Stimulated activated effector memory CD8-positive, alpha-beta T cell treated with anti-CD3 and anti-CD28 coated beads, Interleukin-12 subunit alpha, Interleukin-12 subunit beta, amount 100 ng/mL, for 72 hours (primary cell): ENCODE data around the gene KRT32.

Experiments
- ATAC-seq: fragments of 150-1000 bp; cut with Tn5 transposase; 2 replicates; pipeline ENCODE4 v1.10.0; 2021
- DNase-seq, 2 donors: peaks; one replicate each; pipeline ENCODE4 v3.0.0; 2021 to 2022; ENCODE audit warnings: low spot score in 2 of 2
- H3K27ac Mint-ChIP-seq: one replicate; pipeline ENCODE4 v1.8.0; 2022; ENCODE audit warnings: mild to moderate bottlenecking, mixed read lengths
- H3K36me3 Mint-ChIP-seq: one replicate; pipeline ENCODE4 v1.8.0; 2022; ENCODE audit warnings: mild to moderate bottlenecking, mixed read lengths
- H3K4me1 Mint-ChIP-seq: one replicate; pipeline ENCODE4 v1.8.0; 2022; ENCODE audit warnings: mixed read lengths
- H3K4me3 Mint-ChIP-seq: one replicate; pipeline ENCODE4 v1.8.0; 2022; ENCODE audit warnings: mild to moderate bottlenecking, mixed read lengths
- H3K9me3 Mint-ChIP-seq: one replicate; pipeline ENCODE4 v1.8.0; 2022; ENCODE audit warnings: mixed read lengths

Gene KRT32

DNA sequence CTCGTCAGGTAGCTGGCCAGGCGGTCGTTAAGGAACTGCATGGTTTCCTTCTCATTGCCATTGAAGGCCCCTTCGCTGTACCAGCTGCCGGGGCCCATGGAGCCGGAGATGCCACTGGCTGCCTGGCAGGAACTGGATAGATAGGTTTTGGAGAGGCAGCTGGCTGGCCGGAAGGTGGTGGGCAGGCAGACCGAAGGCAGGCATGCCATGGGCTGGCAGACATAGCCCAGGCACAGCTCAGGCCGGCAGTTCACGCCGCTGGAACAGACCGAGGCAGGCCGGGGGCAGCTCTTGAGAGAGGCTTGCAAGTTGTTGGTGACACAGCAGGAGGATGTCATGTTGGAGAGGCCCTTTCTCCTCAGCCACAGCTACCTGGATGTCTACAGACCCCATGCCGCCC is at the start of gene KRT32:
Gene KRT32, minus strand, starts transcription at position 399 of the 400 bp plus-strand sequence. Its CDS starts 61 bp downstream, at position 338.
- no peaks in the 10 kb centered on the region for H3K9me3 Mint-ChIP-seq
- H3K27ac Mint-ChIP-seq, result no peak within 1 kb of the TSS
- DNase-seq, result no peak
- H3K4me3 Mint-ChIP-seq, result no peak within 1 kb of the TSS
- no peaks in the 10 kb centered on the region for H3K36me3 Mint-ChIP-seq
- no peak for ATAC-seq
- H3K4me1 Mint-ChIP-seq, result no peaks in the 10 kb centered on the region

DNA sequence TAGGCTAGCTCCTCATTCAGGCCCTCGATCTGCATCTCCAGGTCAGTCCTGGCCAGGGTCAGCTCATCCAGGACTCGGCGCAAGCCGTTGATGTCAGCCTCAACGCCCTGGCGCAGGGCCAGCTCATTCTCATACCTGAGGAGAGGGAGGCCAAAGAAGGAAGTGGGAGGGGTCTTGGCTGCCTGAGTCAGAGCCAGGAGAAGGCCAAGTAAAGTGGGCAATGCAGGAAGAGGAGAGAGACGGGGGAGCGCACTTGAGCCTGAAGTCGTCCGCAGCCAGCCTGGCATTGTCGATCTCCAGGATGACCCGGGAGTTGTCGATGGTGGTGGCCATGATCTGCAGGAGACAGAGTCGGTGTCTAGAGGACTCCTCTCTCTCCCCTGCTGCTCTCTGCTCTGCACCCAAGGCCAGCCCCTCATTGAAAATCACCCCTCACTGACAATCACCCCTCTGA is 49.7 kb upstream of the KRT32 start:
- Mint-ChIP-seq H3K4me3 (no peak overlapping the region), H3K36me3 (no peaks in the 10 kb centered on the region), H3K9me3 (no peaks in the 10 kb centered on the region), H3K27ac (no peak overlapping the region), H3K4me1 (no peaks in the 10 kb centered on the region)
- ATAC-seq (no peak), DNase-seq (no peak)

DNA sequence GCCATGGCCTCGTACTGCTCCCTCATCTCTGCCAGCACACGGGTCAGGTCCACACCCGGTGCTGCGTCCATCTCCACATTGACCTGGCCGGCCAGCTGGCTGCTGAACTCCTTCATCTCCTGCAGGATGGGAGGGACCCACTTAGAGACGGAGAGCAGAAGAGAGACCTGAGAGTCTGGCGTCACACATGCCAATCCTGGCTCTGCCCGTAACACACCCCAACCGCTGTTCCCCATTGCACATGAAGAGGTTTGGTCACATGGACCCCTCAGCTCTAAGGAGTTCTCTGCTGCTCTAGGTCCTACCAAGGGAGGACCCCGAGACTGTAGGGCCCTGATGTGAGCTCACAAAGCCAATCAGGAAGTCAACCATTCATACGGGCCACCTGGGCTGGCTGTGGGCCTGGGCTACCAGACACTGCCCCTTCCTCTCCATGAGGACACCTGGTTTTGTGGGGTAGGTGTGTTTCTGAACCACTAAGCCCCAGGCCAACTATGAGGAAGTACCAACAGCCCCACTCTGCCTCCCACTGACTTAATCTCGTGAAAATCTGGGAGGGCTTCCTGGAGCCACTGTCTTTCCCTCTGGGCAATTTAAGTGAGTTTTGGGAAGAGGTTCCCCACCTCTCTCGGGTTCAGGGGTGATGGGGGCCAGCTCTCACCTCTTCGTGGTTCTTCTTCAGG is 49.1 kb upstream of the KRT32 start:
- Mint-ChIP-seq H3K36me3 (no peaks in the 10 kb centered on the region), H3K9me3 (no peaks in the 10 kb centered on the region), H3K4me1 (no peaks in the 10 kb centered on the region), H3K27ac (no peak overlapping the region), H3K4me3 (no peak overlapping the region)
- no peak for ATAC-seq
- no peak for DNase-seq

DNA sequence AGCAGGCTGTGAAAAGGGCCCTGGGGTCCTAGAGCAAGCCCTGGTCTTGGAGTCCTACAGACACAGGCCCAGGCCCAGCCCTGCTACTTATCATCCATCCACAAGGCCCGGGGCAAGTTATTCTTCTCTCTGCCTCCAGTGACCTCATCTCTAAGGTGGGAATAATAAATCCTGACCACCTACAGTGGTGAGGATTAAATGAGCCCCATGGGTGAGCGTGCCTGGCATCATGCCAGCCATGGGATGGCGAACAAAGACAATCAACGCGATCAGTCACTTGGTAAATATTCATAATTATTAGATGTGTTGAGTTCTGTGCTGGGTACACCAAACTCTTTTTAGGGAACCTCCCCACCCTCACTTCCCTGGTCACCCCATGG is 46.0 kb upstream of the KRT32 start:
- ATAC-seq, result no peak
- DNase-seq, result no peak
- Mint-ChIP-seq H3K4me3 (no peak overlapping the region), H3K9me3 (no peaks in the 10 kb centered on the region), H3K36me3 (no peaks in the 10 kb centered on the region), H3K4me1 (no peaks in the 10 kb centered on the region), H3K27ac (no peak overlapping the region)

DNA sequence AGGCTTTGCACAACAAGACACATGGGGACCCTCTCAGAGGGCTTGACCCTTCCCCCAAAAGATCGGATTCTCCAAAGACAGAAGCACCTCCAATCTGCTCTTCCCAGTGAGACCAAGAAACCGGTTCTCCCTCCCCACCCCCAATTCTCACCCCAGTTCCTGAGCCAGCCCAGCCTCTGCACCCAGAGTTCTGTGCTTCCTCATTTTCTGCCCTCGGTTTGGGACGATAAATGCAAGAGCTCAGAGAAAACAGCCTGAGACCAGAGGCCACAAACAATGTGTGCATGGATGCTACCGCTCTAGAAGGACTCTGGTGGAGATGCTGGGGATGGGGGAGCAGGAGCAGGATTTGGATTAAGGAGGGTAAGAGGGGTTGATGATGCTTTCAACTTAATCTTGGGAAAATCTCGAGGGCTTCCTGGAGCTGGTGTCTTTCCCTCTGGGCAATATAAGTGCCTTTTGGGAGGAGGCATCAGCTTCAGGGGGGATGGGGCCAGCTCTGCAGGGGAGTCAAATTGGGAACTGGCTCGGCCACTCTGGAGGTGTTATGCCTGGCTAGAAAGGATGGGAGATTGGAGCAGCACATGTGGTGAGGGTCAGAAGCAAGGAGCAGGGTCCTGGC is 45.5 kb upstream of the KRT32 start:
- Mint-ChIP-seq H3K9me3 (no peaks in the 10 kb centered on the region), H3K36me3 (no peaks in the 10 kb centered on the region), H3K4me1 (no peaks in the 10 kb centered on the region), H3K4me3 (no peak overlapping the region), H3K27ac (no peak overlapping the region)
- no peak for ATAC-seq
- no peak for DNase-seq

DNA sequence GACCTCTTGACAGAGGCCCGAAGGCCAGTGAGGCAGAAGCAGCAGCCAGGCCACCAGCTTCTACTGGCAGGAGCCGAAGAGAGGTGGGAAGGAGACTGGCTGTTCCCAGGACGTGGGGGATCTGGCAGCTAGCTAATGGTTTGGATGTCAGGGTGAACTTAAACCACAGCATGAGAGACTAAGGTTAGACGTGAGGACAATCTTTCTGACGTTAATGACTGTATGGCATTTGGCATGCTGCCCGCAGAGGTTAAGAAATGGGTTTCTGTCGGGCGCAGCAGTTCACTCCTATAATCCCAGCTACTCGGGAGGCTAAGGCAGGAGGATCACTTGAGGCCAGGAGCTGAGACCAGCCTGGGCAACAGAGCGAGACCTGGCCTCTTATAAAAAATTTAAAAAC is 44.5 kb upstream of the KRT32 start:
- H3K4me3 Mint-ChIP-seq, result no peak overlapping the region
- DNase-seq (no peak), ATAC-seq (no peak)
- no peaks in the 10 kb centered on the region for H3K4me1 Mint-ChIP-seq
- H3K9me3 Mint-ChIP-seq, result no peaks in the 10 kb centered on the region
- H3K36me3 Mint-ChIP-seq, result no peaks in the 10 kb centered on the region
- no peak overlapping the region for H3K27ac Mint-ChIP-seq

DNA sequence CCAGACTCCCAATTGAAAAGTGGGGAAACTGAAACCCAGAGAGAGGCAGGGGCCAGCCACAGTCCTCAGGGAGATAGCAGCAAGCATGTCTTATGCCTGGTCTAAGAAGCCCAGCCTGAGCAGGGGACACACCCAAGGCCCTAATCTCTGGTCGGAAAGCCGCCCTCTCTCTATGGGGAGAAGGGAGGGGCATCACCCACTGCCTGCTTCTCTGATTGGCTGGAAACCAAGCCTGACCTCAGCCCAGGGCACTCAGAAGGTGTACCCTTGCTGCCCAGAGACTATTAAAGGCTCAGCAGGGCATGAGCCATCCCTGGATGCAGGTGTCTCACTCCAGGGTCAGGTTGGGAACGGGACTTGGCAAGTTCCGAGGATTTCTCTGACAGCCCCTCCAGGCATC is 43.9 kb upstream of the KRT32 start:
- Mint-ChIP-seq H3K4me1 (no peaks in the 10 kb centered on the region), H3K9me3 (no peaks in the 10 kb centered on the region), H3K4me3 (no peak overlapping the region), H3K27ac (no peak overlapping the region), H3K36me3 (no peaks in the 10 kb centered on the region)
- DNase-seq, result no peak
- no peak for ATAC-seq

DNA sequence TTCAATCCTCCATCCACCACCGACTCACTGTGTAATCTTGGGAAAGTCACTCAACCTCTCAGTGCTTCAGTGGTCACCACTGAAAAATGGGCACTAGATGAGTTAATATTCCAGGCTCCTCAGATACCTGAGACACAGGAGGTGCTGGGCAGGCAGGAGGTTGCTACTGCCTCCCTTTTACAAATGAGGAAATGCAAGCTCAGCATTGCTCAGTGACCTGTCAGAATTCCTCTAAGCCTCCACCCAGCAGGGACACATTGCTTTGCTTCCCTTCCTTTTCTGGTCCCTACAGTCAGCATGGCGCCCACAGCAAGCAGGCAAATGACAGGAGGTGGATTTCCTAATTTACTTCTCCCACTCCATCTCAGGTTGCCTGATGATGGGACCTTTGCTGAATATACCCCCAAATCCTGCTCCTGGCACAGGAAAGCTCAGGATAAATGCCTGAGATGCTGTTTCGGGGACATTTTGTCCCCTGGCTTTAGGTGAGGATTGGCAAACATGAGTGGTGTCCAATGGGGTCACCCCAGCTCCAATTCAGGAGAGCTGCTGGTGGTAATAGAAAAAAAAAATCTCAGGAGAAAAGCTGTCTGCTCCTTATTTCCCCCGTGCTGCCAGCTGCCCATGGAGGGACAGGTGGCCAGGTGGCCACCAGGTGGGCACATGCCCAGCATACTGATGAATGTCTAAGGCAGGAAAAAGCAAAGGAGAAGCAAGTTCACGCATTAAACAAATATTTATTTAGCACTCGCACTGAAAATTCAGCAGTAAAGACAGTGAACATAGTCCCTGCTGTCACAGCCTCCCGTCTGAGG is 43.3 kb upstream of the KRT32 start:
- no peak for ATAC-seq
- Mint-ChIP-seq H3K4me3 (no peak overlapping the region), H3K36me3 (no peaks in the 10 kb centered on the region), H3K4me1 (no peaks in the 10 kb centered on the region), H3K27ac (no peak overlapping the region), H3K9me3 (no peaks in the 10 kb centered on the region)
- no peak for DNase-seq

DNA sequence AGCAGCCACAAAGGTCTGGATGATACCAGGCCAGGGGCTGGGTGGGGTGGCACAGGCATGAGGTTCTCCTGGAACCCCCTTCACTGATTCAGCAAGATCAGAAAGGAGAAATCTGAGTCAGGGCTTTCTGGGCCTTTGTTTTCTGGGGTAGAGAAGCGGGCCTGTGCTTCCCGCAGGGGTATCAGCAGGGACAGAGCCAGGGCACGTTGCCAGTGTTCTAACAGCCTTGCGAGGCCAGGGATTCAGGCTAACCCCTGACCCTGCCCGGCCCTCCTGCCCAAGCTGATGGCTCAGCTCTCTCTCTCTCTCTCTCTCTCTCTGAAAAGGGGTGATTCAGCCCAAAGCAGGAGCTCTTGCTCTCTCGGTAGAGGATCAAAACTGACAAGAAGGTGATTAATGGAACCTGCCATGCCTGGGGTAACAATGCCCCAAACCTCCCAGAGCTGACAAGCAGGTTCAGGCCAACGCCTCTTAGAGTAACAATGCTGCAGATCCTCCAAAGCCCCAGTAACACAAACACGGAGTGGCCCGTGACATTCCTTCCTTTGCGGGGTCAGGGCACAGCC is 40.2 kb upstream of the KRT32 start:
- no peaks in the 10 kb centered on the region for H3K36me3 Mint-ChIP-seq
- no peaks in the 10 kb centered on the region for H3K4me1 Mint-ChIP-seq

DNA sequence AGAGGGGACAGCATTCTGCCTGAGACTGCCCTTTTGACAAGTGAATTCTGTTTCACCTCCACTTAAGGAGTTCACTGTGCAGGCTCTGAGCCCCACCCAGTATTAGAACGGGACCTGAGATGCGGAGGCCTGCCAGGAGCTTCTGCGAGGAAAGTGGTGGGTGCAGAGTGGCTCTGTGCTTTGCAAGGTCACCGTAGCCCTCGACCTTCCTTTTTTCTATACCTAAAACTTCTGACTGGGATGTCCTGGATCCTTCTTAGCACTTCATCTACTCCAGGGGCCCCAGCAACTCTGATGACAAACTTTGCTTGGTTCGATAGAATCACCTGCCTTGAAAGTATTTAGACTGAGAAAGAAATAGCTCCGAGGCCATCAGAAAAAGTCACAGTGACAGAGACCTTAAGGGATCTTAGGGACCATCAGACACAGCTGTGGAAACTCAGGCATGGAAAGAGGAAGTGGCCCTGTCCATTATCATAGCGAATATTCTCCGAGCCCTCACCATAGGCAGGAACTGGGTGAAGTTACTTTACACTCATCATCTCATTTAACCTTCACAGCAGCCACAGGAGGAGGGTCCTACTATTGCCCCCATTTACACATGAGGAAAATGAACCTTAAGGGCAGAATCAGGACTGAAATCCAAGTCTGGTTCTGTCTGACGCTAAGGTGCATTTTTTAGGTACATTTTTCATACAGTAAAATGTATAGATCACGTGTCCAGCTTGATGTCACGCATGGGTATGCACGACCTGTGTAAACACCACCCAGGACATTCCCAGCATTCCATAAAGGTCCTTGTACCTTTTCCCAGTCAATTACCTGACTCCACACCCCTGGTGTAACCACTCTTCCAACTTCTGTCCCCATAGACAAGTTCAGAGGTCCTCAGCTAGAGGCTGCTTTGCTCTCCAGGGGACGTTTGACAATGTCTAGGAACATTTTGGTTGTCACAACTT is 38.9 kb upstream of the KRT32 start:
- Mint-ChIP-seq H3K27ac (no peak overlapping the region), H3K9me3 (no peaks in the 10 kb centered on the region), H3K36me3 (no peaks in the 10 kb centered on the region), H3K4me1 (no peaks in the 10 kb centered on the region), H3K4me3 (no peak overlapping the region)
- ATAC-seq, result no peak
- no peak for DNase-seq

More for the DNA sequence above, 40.2 kb upstream of the KRT32 start:
- DNase-seq (no peak), ATAC-seq (peak; percentile 25)
- no peak overlapping the region for H3K27ac Mint-ChIP-seq
- H3K4me3 Mint-ChIP-seq, result no peak overlapping the region
- no peaks in the 10 kb centered on the region for H3K9me3 Mint-ChIP-seq

DNA sequence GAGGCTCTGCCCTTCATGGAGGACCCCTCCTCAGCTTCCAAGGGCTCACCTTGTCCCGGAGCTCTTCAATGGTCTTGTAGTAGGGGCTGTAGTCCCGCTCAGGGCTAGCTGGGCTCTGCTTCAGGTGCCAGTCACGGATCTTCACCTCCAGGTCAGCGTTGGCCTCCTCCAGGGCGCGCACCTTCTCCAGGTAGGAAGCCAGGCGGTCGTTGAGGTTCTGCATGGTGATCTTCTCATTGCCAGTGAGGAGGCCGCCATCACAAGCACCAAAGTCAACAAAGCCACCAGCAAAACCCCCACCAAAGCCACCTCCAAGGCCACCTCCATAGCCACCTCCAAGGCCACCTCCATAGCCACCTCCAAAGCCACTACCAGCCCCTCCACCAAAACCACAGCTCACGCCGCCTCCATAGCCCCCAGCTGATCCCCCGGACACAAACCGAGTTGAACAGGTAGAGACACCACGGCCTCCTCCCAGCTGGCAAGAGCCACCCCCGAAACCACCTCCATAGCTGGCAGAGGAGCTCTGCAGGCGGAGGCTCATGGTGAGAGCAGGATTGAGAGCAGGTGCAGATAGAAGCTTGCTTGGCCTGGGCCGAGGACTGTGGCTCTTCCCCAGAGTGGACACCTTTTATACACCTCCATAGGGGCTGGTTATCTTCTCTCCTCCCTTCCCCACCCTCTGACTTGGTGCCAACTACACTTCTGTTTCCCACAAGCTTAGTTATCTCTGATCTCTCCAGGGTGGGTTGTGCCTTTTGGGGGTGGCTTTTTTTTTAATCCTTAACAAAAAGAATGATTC is 38.0 kb upstream of the KRT32 start, which contains the start of gene KRT13:
Gene KRT13, minus strand, starts transcription at position 606 of the 802 bp plus-strand sequence. Its CDS starts 62 bp downstream, at position 544.
- Mint-ChIP-seq H3K9me3 (no peaks in the 10 kb centered on the region), H3K4me1 (peaks cover under 1% of the 10 kb centered on the region), H3K36me3 (no peaks in the 10 kb centered on the region), H3K4me3 (no peak within 1 kb of the TSS), H3K27ac (no peak within 1 kb of the TSS)
- DNase-seq (no peak), ATAC-seq (no peak)

DNA sequence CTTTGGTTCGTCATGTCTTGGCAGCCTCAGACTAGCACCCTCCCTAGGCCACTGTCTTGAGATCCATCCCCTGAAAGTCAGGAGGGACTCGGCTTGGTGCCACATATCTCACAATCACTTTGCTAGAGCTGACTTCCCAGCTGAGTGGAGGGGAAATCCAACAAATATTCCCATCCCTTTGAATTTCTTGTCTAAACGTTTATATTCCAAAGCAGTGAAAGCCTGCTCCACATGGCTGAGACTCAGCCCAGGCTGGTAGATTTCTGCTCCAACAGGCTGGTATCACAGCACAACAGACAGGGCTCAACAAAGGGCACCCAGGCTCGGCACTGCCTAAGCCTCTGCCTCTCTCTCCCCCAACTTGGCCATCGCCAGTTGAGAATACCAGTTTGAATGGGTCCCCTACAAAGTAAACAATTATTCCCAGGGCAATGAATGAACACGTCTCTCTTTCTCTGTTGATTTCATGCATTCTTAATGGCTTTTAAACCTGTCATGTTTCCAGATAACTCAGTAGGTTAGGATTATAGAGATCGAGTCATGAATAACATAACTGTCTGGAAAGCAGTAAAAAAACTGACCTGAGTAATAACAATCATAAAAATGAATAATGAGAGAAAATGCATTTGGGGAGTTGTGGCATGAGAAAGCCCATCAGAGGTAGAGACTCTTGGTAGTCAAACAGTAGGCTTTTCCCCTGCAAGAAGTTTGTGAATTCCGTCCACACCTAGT is 37.2 kb upstream of the KRT32 start:
- H3K36me3 Mint-ChIP-seq, result no peaks in the 10 kb centered on the region
- no peaks in the 10 kb centered on the region for H3K9me3 Mint-ChIP-seq
- H3K27ac Mint-ChIP-seq, result no peak overlapping the region
- peaks cover 8% of the 10 kb centered on the region for H3K4me1 Mint-ChIP-seq
- H3K4me3 Mint-ChIP-seq, result no peak overlapping the region
- no peak for DNase-seq
- no peak for ATAC-seq

DNA sequence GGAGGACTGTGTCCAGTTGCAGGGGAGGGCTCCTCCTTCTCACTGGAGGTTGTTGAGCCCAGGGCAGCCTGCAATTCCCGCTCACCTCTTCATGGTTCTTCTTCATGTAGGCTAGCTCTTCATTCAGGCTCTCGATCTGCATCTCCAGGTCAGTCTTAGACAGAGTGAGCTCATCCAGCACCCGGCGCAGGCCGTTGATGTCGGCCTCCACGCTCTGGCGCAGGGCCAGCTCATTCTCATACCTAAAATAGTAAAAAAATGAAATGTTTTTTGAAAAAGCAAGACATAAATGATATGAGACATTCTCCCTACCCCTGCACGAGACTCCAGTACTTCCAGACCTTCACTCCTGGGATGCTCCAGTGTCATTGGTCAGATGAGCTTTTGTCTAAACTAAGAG is 36.0 kb upstream of the KRT32 start:
- ATAC-seq, result no peak
- H3K27ac Mint-ChIP-seq, result no peak overlapping the region
- no peak overlapping the region for H3K4me3 Mint-ChIP-seq
- DNase-seq, result no peak
- no peaks in the 10 kb centered on the region for H3K36me3 Mint-ChIP-seq
- H3K9me3 Mint-ChIP-seq, result no peaks in the 10 kb centered on the region
- H3K4me1 Mint-ChIP-seq, result peaks cover 13% of the 10 kb centered on the region
